GM21723 (cell line): ENCODE results near the gene CACNA1A.
"Not testable (repeated sequence)": the region's sequence is repeated elsewhere in the genome, so short reads cannot be mapped to it uniquely, and the experiment has no call there.

Source experiments
- ATAC-seq: cut with Tn5 transposase; IDR thresholded peaks from one replicate; pipeline ENCODE4 v1.9.1; 2021; ENCODE audit warnings: mild to moderate bottlenecking, moderate library complexity; ENCODE audit not compliant: unreplicated experiment

Gene CACNA1A

GRCh38 chr19:13506471-13506820 is at the start of gene CACNA1A:
CACNA1A (minus strand) TSS chr19:13506479; CDS start chr19:13506224, 255 bp downstream.
- ATAC-seq: no peak

- ATAC-seq: no peak
Measured at GRCh38 chr19:13554506-13555240, 48.4 kb upstream of the CACNA1A start.

- no peak for ATAC-seq
Measured at GRCh38 chr19:13553880-13554400, 47.7 kb upstream of the CACNA1A start.

GRCh38 chr19:13548131-13548530 is 41.9 kb upstream of the CACNA1A start:
- no peak for ATAC-seq

GRCh38 chr19:13547102-13547501 is 40.8 kb upstream of the CACNA1A start:
- no peak for ATAC-seq

GRCh38 chr19:13544423-13544822 is 38.1 kb upstream of the CACNA1A start:
- no peak for ATAC-seq

GRCh38 chr19:13541554-13541953 is 35.3 kb upstream of the CACNA1A start:
- ATAC-seq: no peak

- no peak for ATAC-seq
Measured at GRCh38 chr19:13539332-13539731, 33.1 kb upstream of the CACNA1A start.

GRCh38 chr19:13538601-13539253 is 32.4 kb upstream of the CACNA1A start:
- ATAC-seq: no peak

- no peak for ATAC-seq
Measured at GRCh38 chr19:13537454-13537853, 31.2 kb upstream of the CACNA1A start.

- no peak for ATAC-seq
Measured at GRCh38 chr19:13530720-13531119, 24.4 kb upstream of the CACNA1A start.

- ATAC-seq: not testable (repeated sequence)
Measured at GRCh38 chr19:13529721-13530120, 23.4 kb upstream of the CACNA1A start.

- no peak for ATAC-seq
Measured at GRCh38 chr19:13526552-13526951, 20.3 kb upstream of the CACNA1A start.

- ATAC-seq: no peak
Measured at GRCh38 chr19:13521066-13521465, 14.8 kb upstream of the CACNA1A start.

- ATAC-seq: no peak
Measured at GRCh38 chr19:13511947-13512346, 5.7 kb upstream of the CACNA1A start.

- ATAC-seq: no peak
Measured at GRCh38 chr19:13507053-13507611, 853 bp upstream of the CACNA1A start.

- ATAC-seq: no peak
Measured at GRCh38 chr19:13505761-13506470, 363 bp downstream of the CACNA1A start.

- ATAC-seq: no peak
Measured at GRCh38 chr19:13505164-13505695, 1.0 kb downstream of the CACNA1A start.

- ATAC-seq: no peak
Measured at GRCh38 chr19:13503570-13504235, 2.6 kb downstream of the CACNA1A start.

GRCh38 chr19:13502231-13502630 is 4.0 kb downstream of the CACNA1A start:
- ATAC-seq: no peak

- no peak for ATAC-seq
Measured at GRCh38 chr19:13499692-13500091, 6.6 kb downstream of the CACNA1A start.
